ENCODE data around the gene HLX.
A peak's percentile ranks its signal among the peaks of the same experiment; 100 is the strongest.

The HLX gene

GRCh38 chr1:220879076-220879508 is at the start of gene HLX:
HLX (plus strand) TSS chr1:220879443; CDS start chr1:220879858, 415 bp downstream.
- DNase-seq = no peak

- no peak for DNase-seq
Measured at GRCh38 chr1:220833436-220833835, 45.8 kb upstream of the HLX start.

- DNase-seq = no peak
Measured at GRCh38 chr1:220834155-220834870, 44.9 kb upstream of the HLX start.

- DNase-seq = no peak
Measured at GRCh38 chr1:220838578-220838977, 40.7 kb upstream of the HLX start.

- no peak for DNase-seq
Measured at GRCh38 chr1:220839474-220839873, 39.8 kb upstream of the HLX start.

GRCh38 chr1:220841293-220841692 is 38.0 kb upstream of the HLX start:
- no peak for DNase-seq

GRCh38 chr1:220843481-220844011 is 35.7 kb upstream of the HLX start:
- no peak for DNase-seq

- no peak for DNase-seq
Measured at GRCh38 chr1:220852408-220852807, 26.8 kb upstream of the HLX start.

GRCh38 chr1:220872296-220872695 is 6.9 kb upstream of the HLX start:
- no peak for DNase-seq

- DNase-seq = no peak
Measured at GRCh38 chr1:220873087-220873486, 6.2 kb upstream of the HLX start.

- peak; percentile 18 for DNase-seq
Measured at GRCh38 chr1:220873868-220874655, 5.2 kb upstream of the HLX start.

- DNase-seq = no peak
Measured at GRCh38 chr1:220875260-220875659, 4.0 kb upstream of the HLX start.

GRCh38 chr1:220876511-220877376 is 2.5 kb upstream of the HLX start:
- DNase-seq = no peak

- DNase-seq = no peak
Measured at GRCh38 chr1:220877377-220878095, 1.7 kb upstream of the HLX start.

GRCh38 chr1:220878191-220879075 is 810 bp upstream of the HLX start:
- no peak for DNase-seq

GRCh38 chr1:220879509-220880361 is 492 bp downstream of the HLX start:
- DNase-seq = peak; percentile 43

GRCh38 chr1:220880362-220880670 is 1.1 kb downstream of the HLX start:
- DNase-seq = no peak

GRCh38 chr1:220880726-220881506 is 1.7 kb downstream of the HLX start:
- no peak for DNase-seq

- DNase-seq = no peak
Measured at GRCh38 chr1:220882061-220882891, 3.0 kb downstream of the HLX start.
